Ectodermal cell (in vitro differentiated cells): ENCODE results near the gene NRSN2.
"Not testable (repeated sequence)": the region's sequence is repeated elsewhere in the genome, so short reads cannot be mapped to it uniquely, and the experiment has no call there.

Experiments
- H3K27ac ChIP-seq: 2 replicates; pipeline ENCODE4 v1.7.0; 2013; ENCODE audit warnings: mild to moderate bottlenecking, low read depth, low read length; ENCODE audit not compliant: insufficient read depth, poor library complexity, severe bottlenecking
- H3K27me3 ChIP-seq: 2 replicates; pipeline ENCODE4 v1.7.0; 2013; ENCODE audit warnings: mild to moderate bottlenecking, low read length; ENCODE audit not compliant: insufficient read depth, control insufficient read depth, poor library complexity, severe bottlenecking
- H3K36me3 ChIP-seq: one replicate; pipeline ENCODE4 v1.7.0; 2013; ENCODE audit warnings: low read length; ENCODE audit not compliant: control insufficient read depth, insufficient read depth
- H3K4me1 ChIP-seq: one replicate; pipeline ENCODE4 v1.7.0; 2013; ENCODE audit warnings: low read length; ENCODE audit not compliant: control insufficient read depth, insufficient read depth
- H3K4me3 ChIP-seq: 2 replicates; pipeline ENCODE4 v1.7.0; 2013; ENCODE audit warnings: low read depth, low read length, control low read depth; ENCODE audit not compliant: insufficient read depth
- H3K9me3 ChIP-seq: 2 replicates; pipeline ENCODE4 v1.7.0; 2013; ENCODE audit warnings: mild to moderate bottlenecking, low read length, moderate library complexity; ENCODE audit not compliant: control insufficient read depth
- WGBS, 2 experiments: methylation state at CpG; one replicate each; pipeline ENCODE4 v1.1.7; 2013; ENCODE audit warnings: missing lambda C conversion rate in 2 of 2; 5-methylcytosine and 5-hydroxymethylcytosine counted together

NRSN2 gene

DNA sequence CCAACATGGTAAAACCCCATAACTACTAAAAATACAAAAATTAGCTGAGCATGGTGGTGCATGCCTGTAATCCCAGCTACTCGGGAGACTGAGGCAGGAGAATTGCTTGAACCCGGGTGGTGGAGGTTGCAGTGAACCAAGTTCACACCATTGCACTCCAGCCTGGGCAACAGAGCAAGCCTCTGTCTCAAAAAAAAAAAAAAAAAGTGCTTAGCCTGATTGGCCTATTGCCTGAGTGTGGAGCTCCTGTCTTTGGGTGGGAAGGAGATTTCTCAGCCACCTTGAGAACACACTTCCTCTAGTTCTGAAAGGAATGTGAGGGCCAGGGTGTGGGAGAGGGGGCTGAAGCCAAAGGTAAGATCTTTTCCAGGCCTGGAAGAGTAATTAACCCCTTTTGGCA is 9.2 kb downstream of the NRSN2 start:
- H3K4me3 ChIP-seq, H3K9me3 ChIP-seq, H3K27me3 ChIP-seq, H3K4me1 ChIP-seq, H3K27ac ChIP-seq, H3K36me3 ChIP-seq: not testable (repeated sequence)
- WGBS, 2 experiments: 92 to 100% methylated on average over 2 of the region's 2 CpGs

- 93 to 94% methylated on average over 10 of the region's 10 CpGs for WGBS, 2 experiments
Measured at GRCh38 chr20:356745-357144, 9.8 kb downstream of the NRSN2 start.

DNA sequence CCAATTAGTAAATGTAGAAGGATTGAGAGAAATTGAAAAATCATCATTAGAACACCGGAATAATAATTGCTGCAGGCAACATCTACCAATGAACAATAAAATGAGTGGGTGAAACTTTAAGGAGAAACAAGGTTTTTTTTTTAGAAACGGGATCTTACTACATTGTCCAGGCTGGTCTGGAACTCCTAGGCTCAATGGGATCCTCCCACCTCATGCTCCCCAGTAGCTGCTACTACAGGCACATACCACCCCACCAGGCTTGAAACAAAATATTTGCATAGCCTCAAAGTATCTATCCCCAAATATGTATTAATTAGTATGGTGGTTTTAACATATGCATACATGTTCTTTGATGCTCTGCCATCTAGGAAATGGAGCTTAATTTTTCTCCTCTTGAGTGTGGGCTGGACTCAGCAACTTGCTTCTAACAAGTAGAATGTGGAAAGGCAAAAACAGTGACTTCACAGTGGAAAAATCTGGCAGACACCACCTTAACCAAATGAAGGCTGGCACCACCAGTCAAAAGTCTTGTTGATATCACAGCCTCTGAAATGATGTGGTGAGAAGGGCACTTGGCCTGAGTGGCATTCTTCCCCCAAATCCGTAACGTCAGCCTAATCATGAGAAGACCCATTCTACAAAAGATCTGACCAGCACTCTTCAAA is 12.1 kb downstream of the NRSN2 start:
- Histone ChIP-seq H3K36me3 (no peaks in the 10 kb centered on the region), H3K4me3 (no peak overlapping the region), H3K4me1 (no peaks in the 10 kb centered on the region), H3K9me3 (no peaks in the 10 kb centered on the region), H3K27ac (no peak overlapping the region), H3K27me3 (no peaks in the 10 kb centered on the region)
- WGBS, 2 experiments: 88 to 92% methylated on average over 4 of the region's 4 CpGs

More at GRCh38 chr20:356745-357144, 9.8 kb downstream of the NRSN2 start:
- no peaks in the 10 kb centered on the region for H3K9me3 ChIP-seq
- no peak overlapping the region for H3K27ac ChIP-seq
- H3K4me3 ChIP-seq: no peak overlapping the region
- no peaks in the 10 kb centered on the region for H3K27me3 ChIP-seq
- no peaks in the 10 kb centered on the region for H3K4me1 ChIP-seq
- no peaks in the 10 kb centered on the region for H3K36me3 ChIP-seq

GRCh38 chr20:361561-361960 is 14.7 kb downstream of the NRSN2 start:
- no peaks in the 10 kb centered on the region for H3K9me3 ChIP-seq
- no peaks in the 10 kb centered on the region for H3K27me3 ChIP-seq
- WGBS, 2 experiments: 86 to 87% methylated on average over 8 of the region's 8 CpGs
- H3K27ac ChIP-seq: no peak overlapping the region
- H3K4me1 ChIP-seq: no peaks in the 10 kb centered on the region
- no peak overlapping the region for H3K4me3 ChIP-seq
- H3K36me3 ChIP-seq: no peaks in the 10 kb centered on the region

DNA sequence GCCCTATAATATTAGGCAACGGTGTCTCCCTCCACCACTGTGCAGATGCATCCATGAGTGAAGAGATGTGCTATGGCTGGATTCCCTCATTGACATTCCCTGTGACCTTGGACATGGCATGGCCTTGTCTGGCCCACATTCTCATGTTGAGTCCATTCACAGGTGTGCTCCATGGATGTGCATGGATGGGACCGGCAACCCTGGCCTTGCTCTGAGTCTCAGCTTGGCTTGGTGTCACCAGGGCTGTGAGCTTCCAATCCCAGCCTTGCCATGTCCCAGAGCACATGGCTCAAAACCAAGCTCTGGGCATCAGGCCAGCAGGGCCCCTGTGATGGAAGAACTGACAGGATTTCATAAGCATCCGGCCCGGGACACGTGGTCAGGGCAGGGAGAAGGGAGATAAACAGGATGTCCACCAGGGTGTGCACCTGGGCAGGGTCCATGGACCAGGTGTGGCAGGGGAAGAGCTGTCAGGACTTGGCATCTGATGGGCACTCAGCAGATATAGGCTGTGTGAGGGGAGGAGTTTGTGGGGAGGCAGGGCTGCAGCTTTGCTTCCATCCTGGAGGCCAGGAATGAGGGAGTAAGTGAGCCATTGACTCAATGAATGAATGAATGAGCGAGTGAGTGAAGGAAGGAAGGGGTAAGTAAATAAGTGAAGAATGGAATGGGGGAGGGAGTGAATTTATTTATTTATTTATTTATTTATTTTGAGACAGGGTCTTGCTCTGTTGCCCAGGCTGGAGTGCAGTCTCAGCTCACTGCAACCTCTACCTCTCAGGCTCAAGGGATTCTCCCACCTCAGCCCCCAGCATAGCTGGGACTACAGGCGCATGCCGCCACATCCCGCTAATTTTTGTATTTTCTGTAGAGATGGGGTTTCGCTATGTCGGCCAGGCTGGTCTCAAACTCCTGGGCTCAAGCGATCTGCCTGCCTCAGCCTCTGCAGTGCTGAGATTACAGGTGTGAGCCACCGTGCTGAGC is 15.7 kb downstream of the NRSN2 start:
- Histone ChIP-seq H3K4me3 (no peak overlapping the region), H3K9me3 (no peaks in the 10 kb centered on the region), H3K36me3 (no peaks in the 10 kb centered on the region), H3K4me1 (no peaks in the 10 kb centered on the region), H3K27me3 (no peaks in the 10 kb centered on the region), H3K27ac (no peak overlapping the region)
- WGBS, 2 experiments: 85 to 91% methylated on average over 13 of the region's 13 CpGs

- 86 to 87% methylated on average over 13 of the region's 13 CpGs for WGBS, 2 experiments
- Histone ChIP-seq H3K36me3 (no peaks in the 10 kb centered on the region), H3K4me3 (no peak overlapping the region), H3K27me3 (no peaks in the 10 kb centered on the region), H3K4me1 (no peaks in the 10 kb centered on the region), H3K27ac (no peak overlapping the region), H3K9me3 (no peaks in the 10 kb centered on the region)
Measured at GRCh38 chr20:363319-364078, 16.6 kb downstream of the NRSN2 start.

DNA sequence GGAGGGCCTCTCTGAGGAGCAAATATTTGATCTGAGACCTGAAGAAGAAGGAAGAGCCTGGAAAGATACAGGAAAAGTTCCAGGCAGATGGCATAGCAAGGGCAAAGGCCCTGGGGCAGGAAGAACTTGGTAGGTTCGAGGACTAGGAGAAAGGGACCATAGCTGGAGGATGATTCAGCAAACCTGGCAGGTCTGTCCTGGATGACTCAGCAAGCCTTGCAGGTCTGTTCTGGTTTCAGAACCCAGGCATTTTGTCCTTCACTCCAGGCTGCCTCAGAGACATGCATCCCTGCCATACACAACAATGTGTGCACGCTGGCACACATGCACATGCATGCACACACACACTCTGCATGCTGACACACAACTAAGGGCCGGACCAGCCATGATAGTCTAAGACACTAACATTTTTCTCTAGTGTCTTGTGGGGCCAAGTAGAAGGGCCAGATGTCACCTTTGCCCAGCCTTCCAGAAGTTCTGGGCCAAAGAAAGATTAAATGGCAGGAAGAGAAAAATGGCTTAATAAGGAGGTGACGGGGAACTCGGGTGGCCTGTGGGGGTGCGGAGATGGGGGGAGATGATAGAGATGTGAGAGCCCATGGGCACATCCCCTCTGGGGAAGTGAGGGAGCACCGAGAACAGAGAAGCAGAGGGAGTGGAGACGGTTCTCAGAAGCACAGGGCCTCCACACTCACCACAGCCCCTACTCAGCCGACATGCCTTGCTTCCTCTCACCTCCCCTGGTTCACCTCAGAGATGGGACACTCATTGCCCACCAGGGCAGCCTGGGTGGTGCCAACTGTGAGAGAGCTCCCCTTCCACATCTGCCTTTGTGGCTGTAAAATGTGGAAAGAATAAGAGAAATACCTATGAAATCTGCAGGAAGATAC is 18.2 kb downstream of the NRSN2 start:
- no peaks in the 10 kb centered on the region for H3K27me3 ChIP-seq
- H3K4me1 ChIP-seq: no peaks in the 10 kb centered on the region
- H3K27ac ChIP-seq: no peak overlapping the region
- H3K36me3 ChIP-seq: no peaks in the 10 kb centered on the region
- no peak overlapping the region for H3K4me3 ChIP-seq
- 90 to 91% methylated on average over 9 of the region's 9 CpGs for WGBS, 2 experiments
- H3K9me3 ChIP-seq: no peaks in the 10 kb centered on the region

GRCh38 chr20:366041-366718 is 19.3 kb downstream of the NRSN2 start:
- Histone ChIP-seq H3K27me3 (no peaks in the 10 kb centered on the region), H3K27ac (no peak overlapping the region), H3K4me1 (no peaks in the 10 kb centered on the region), H3K4me3 (no peak overlapping the region), H3K9me3 (no peaks in the 10 kb centered on the region), H3K36me3 (no peaks in the 10 kb centered on the region)
- 89 to 91% methylated on average over 7 of the region's 7 CpGs for WGBS, 2 experiments
